ENCODE data around the gene NUDCD2.
"Not testable (repeated sequence)": the region's sequence is repeated elsewhere in the genome, so short reads cannot be mapped to it uniquely, and the experiment has no call there.

Gene NUDCD2

GRCh38 chr5:163415673-163416072 lies 44.2 kb downstream of the NUDCD2 start:
- DNase-seq = not testable (repeated sequence)

DNA sequence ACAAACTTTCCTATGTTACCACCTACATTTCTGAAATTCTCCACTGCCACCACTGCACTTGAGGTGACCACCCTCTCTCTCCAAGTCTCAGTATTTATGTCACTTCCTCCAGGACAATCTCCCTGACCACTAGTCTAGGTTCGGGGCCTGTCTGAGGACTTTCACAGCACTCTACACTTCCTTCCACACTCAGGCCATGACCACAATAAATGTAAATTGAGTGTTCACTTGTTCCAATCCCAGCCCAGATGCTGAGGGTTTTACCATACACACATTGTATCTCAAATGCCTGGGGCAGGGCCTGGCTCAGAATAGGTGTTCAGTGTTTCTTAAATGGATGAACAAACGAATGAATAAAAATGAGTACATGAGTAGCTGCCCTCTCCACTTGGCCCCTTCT lies 49.4 kb downstream of the NUDCD2 start:
- no peak for DNase-seq

DNA sequence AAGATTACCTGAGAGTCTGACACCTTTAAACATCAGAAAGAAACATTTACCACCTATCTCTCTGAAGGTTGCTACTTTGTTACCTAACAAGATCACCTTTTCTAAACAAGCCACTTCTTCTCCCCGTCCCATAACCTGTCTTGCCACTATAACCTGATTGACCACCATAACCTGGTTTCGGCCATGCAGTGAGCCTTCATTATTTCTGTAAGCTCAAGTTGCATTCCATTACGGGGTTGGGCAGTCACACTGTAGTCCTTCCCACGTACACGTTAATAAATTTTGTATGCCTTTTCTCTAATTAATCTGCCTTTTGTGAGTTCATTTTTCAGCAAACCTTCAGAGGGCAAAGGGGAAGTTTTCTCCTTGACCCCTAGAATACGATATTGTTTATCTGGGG lies 50.5 kb downstream of the NUDCD2 start:
- DNase-seq = no peak

GRCh38 chr5:163408311-163408923 lies 51.5 kb downstream of the NUDCD2 start:
- DNase-seq = peak; percentile 49

DNA sequence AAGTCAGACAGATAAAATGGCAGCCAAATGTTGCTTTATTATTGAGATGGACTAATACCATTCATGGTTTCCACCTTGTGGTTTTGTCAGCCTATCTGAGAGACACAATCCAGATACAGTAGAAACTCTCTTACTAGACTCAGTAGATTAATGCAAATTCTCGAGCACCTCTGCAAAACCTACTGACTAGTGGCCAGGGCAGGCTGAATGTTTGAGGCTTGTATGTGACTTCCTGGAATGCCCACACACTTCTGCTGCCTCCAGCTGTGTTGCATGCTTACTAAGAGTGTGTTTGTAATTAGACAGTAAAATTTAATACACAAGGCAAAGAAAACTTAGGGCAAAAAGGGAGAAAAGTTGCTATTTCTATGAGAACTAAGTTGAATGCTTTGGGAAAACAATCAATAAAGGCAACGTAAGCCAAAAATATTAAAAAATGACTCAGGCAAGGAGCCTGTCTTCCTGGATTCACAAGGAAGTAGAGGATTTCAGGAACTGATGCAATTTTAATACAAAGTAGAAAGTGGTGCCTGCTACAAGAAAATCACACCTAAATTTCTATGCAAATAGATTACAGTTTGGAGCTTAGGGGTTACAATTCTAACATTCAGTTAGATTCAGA lies 52.8 kb downstream of the NUDCD2 start:
- no peak for DNase-seq

GRCh38 chr5:163404364-163405173 lies 55.3 kb downstream of the NUDCD2 start:
- DNase-seq = no peak

DNA sequence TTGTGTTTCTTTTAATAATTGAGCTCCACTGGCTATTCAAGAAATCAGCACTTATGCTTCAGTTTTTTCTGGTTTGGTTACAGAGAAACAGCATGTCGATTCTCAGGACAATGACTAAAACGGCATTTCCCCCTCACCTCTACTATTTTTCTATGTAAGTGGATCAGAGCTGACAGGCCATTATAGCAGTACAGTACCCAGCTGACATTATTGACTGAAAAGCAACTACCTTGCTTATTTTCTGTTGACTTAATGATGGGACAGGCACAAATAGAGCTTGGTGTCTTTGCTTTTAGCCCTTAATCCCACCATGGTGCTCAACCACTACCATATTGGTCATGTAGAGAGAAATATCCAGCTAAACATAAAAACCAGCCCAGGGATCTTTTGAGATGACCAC lies 57.9 kb downstream of the NUDCD2 start:
- DNase-seq = no peak

DNA sequence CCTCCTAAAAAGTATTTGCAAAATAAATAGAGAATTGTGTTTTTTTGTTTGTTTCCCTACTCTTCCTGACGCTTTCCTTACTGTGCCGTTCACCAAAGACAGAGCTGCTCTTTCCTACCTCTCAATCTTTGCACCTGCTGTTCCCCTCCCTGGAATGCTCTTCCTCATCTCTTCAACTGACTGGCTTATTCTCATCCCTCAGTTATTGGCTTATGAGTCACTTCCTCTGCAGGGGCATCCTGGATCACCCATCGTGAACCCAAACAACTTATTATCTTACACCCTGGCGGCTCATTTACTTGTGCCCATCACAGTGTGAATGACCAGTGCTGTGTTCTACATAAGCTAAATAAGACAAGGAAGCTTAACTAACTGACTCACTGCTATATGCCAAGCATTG lies 58.6 kb downstream of the NUDCD2 start:
- no peak for DNase-seq

- no peak for DNase-seq
Observed at GRCh38 chr5:163399923-163400322, 60.0 kb downstream of the NUDCD2 start.

GRCh38 chr5:163397354-163397753 lies 62.5 kb downstream of the NUDCD2 start:
- DNase-seq = no peak

DNA sequence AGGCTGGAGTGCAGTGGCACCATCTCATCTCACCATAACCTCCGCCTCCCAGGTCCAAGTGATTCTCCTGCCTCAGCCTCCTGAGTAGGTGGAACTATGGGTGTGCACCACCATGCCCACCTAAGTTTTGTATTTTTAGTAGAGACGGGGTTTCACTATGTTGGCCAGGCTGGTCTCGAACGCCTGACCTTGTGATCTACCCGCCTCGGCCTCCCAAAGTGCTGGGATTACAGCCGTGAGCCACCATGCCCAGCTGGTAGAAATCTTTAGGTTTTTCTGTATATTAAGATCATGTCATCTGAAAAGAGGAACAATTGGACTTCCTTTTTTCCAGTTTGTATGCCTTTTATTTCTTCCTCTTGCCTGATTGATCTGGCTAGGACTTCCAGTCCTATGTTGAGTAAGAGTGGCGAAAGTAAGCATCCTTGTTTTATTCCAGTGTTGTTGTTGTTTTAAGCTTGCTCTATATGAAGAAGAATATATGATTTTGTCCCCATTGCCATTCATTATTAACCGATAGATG lies 63.0 kb downstream of the NUDCD2 start:
- DNase-seq = not testable (repeated sequence)
